ENCODE measurements around the gene CSRP1. TPM values are rescaled to one million over a fixed set of nuclear protein-coding genes. Genes with fewer than 3 reads are reported as not detected.

The CSRP1 gene
- total and polyA plus RNA-seq, 5 donors = 97.2 to 343 (median 121) TPM

DNA sequence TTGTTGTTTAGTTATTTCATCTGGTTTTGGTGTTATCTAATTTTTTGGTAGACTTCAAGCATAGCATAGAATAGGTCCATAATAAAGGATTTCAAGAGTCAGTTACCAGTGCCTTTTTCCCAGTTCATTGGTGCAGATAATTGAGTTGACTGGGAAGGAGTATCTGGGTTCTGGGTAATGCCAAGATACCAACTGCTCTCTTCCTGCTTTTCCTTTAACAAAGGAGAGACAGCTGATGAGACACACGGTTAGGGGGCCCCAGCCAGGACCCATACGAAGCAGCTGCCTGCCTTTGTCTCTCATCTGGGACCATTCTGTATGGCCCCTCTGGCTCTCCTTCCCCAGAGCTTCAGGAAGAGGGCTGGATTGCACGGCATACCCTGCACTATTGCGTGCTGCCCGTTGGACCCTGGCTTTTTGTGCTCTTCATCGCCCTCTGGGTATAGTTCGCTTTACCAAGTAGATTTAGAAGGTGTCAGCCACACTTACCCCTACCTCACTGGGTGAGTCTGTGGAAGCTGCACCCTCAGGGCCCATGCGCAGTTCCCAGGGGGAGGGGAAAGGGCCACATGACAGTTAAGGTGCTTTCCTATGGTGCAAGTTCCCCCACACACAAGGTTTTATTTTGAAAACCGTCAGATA, 39.0 kb upstream of the CSRP1 start:
- no peaks in the 10 kb centered on the region for H3K27me3 ChIP-seq (ENCODE audit: control insufficient read depth, insufficient read depth)
- peaks cover 5% of the 10 kb centered on the region for H3K4me1 ChIP-seq (ENCODE audit: control insufficient read depth, insufficient read depth, low read length)
- H3K27ac ChIP-seq (ENCODE audit: low read length) = no peak overlapping the region
- H3K9me3 ChIP-seq (ENCODE audit: control insufficient read depth, low read length) = no peaks in the 10 kb centered on the region
- intact Hi-C loops (cut with DNase I) = no loop called here
- ATAC-seq (no peak), DNase-seq (no peak)
- 61% methylated on average over 9 of the region's 9 CpGs for WGBS
- no peak overlapping the region for H3K4me3 ChIP-seq (ENCODE audit: low read length)

DNA sequence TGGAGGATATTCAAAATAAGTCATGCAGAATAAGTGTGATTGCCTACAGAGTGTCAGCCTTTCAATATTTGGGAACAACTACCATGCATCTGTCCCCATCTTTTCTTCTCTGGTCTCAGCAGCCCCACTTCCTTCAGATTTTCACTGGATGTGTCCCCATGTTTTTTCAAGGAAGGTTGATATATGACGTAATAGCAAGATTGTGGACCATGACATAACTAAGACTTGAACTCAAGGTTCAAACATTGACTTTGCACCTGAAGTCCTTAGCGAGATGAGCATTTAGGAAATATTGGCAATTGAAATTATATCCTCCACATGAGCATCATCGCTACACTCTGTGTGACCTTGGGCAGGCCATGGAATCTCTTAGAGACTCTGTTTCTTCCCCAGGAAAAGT, 37.8 kb upstream of the CSRP1 start:
- Histone ChIP-seq H3K9me3 (ENCODE audit: control insufficient read depth, low read length) (no peaks in the 10 kb centered on the region), H3K27ac (ENCODE audit: low read length) (no peak overlapping the region), H3K27me3 (ENCODE audit: control insufficient read depth, insufficient read depth) (no peaks in the 10 kb centered on the region), H3K4me1 (ENCODE audit: control insufficient read depth, insufficient read depth, low read length) (peaks cover 5% of the 10 kb centered on the region), H3K4me3 (ENCODE audit: low read length) (no peak overlapping the region)
- ATAC-seq (no peak), DNase-seq (no peak)
- 96% methylated on average over 3 of the region's 3 CpGs for WGBS
- intact Hi-C loops (cut with DNase I) = no loop called here

DNA sequence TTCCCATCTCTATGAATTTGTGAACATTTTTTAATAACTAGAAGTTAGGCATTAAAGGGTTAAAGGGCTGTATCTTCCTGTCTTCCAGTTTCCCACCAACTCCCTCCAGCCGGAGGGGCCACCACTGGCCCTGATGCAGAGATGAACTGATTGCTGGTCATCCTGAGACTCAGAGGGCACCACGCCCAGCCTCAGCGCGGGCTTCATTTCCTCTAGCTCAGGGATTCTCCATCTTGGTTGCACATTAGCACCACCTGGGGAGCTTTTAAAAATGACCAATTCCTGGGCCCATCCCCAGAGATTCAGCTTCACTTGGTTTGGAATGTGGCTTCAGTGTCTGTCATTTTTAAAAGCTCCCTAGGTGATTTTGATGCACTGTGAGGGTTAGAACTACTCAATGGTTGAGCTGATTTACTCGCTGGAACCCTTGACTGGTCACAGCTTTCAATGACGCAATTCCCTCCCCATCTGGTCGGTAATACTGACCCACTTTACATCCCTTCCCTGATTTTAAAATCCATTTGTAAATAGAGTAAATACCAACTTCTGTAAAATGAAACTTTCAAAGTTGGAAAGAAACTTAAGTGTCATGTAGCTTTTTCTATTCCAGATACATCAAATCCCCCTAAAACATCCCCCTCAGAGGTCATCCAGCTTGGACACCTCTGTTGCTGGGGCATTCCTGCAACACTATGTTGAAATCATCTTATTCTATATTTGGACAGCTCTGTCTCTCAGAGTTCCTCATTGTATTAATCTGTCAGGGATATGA, 37.1 kb upstream of the CSRP1 start:
- ATAC-seq = no peak
- H3K4me3 ChIP-seq (ENCODE audit: low read length) = no peak overlapping the region
- H3K27ac ChIP-seq (ENCODE audit: low read length) = no peak overlapping the region
- no peak for DNase-seq
- WGBS = 73% methylated on average over 7 of the region's 7 CpGs
- no peaks in the 10 kb centered on the region for H3K27me3 ChIP-seq (ENCODE audit: control insufficient read depth, insufficient read depth)
- intact Hi-C loops (cut with DNase I) = no loop called here
- H3K9me3 ChIP-seq (ENCODE audit: control insufficient read depth, low read length) = no peaks in the 10 kb centered on the region
- H3K4me1 ChIP-seq (ENCODE audit: control insufficient read depth, insufficient read depth, low read length) = peaks cover 5% of the 10 kb centered on the region

DNA sequence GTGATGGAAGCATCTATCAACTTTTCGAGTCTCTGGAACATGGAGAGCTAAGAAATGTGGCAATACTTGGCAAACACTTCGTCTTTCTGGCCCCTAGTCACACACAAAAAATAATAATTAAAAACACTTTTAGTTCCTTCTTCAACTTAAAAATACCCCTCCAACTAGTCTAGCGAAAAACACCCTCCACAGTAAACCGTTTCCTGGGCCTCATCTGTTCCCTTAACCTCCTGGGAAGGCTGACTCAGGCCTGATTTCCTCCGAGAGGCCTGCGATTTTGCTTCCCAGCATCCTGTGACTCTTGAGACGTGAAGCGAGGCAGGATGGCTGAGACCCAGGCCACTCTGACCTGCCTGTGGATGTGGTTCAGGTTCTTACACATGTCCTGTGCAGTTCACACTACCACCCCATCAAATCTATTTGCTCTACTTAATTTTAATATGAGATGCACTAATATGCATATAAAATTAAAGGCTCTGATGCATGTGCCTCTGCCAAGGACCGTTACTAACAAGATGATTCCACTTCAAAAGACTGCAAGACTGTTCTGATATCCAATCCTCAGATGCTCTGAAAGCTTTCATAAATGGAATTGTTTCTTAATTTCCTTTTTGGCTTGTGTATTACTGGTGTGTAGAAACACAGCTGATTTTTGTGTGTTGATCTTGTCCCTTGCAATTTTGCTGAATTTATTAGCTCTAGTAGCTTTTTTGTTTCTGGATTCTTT, 35.5 kb upstream of the CSRP1 start:
- no peak for ATAC-seq
- DNase-seq = no peak
- intact Hi-C loops (cut with DNase I) = no loop called here

DNA sequence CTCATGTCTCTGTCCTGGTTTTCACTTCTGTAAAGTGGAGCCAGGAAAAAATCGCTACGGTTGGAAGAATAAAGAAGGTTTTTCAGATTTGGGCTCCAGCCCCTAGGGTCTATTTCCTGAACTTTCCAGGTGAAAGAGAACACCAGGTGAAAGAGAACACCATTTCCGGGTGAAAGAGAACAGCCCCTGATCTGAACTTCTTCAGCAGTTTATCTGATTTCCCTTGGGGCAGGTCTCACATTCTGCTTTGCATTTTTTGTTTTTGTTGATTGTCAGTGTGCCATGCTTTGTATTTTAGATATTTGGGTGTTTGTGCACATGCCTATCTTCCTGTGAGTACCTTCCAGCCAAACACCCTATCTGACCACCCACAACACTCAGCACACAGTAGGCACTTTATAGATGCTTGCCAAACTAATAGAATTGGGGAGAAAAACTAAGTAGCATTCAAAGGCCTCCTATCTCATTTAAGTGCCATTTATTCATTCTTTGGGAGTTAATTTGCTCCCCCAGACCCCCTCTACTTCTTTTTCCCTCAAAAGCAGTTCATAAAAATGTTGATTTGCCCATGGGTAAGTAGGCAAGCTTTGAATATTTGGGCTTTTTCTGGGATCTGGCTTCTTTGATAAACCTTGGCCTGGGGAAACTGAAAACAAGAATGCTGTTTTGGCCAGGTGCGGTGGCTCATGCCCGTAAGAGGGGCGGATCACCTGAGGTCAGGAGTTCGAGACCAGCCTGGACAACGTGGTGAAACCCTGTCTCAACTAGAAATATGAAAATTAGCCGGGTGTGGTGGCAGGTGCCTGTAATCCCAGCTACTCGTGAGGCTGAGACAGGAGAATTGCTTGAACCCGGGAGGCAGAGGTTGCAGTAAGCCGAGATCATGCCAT, 34.2 kb upstream of the CSRP1 start:
- ATAC-seq (no peak), DNase-seq (no peak)
- Histone ChIP-seq H3K27me3 (ENCODE audit: control insufficient read depth, insufficient read depth) (no peaks in the 10 kb centered on the region), H3K4me3 (ENCODE audit: low read length) (peak overlapping the region; percentile 79), H3K27ac (ENCODE audit: low read length) (no peak overlapping the region), H3K9me3 (ENCODE audit: control insufficient read depth, low read length) (no peaks in the 10 kb centered on the region), H3K4me1 (ENCODE audit: control insufficient read depth, insufficient read depth, low read length) (peaks cover 11% of the 10 kb centered on the region)
- intact Hi-C loops (cut with DNase I) = no loop called here
- WGBS = 85% methylated on average over 12 of the region's 12 CpGs

More for the DNA sequence above, 35.5 kb upstream of the CSRP1 start:
- Histone ChIP-seq H3K27ac (ENCODE audit: low read length) (peak overlapping the region; percentile 79), H3K4me3 (ENCODE audit: low read length) (no peak overlapping the region), H3K4me1 (ENCODE audit: control insufficient read depth, insufficient read depth, low read length) (peaks cover 11% of the 10 kb centered on the region), H3K9me3 (ENCODE audit: control insufficient read depth, low read length) (no peaks in the 10 kb centered on the region), H3K27me3 (ENCODE audit: control insufficient read depth, insufficient read depth) (no peaks in the 10 kb centered on the region)
- WGBS = 38% methylated on average over 9 of the region's 9 CpGs

DNA sequence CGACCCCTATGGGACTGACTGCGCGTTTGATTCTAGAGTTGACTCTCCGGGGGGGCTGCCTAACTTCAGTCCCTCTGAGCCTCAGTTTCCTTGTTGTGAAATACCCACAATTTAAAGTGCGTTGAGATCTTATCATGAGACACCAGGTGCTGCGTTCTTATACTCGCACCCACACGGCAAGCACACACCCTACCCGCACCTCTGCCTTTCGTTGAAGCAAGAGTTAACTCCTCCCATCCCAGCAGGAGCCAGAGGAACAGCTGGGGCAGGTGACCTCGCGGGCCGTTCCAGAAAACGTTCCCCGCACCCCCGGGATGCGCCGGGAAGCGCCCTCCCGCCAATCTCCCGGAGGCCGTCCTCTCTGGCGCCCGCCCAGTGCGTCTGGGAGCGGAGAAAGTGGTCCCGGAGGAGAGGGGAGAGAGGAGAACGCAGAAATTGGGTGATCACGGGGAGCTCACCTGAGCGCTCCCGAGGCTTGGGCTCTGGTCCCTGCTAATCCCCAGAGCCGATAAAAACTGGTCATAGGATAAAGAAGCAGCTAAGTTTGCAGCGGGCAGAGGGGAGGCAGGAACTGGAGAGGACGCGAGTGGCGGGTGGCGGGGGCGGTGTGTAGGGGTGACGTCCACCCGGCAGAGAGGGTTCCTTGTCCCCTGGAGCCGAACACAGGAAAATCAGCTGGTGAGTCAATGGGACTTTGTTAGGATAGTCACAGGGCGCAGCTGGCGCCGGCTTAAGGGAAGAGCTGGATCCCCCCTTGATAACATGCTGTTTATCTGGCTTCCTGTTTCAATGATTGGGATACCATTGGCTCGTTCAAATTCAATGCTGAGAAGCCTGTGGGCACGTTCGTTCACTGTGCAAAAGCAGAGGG, 32.9 kb upstream of the CSRP1 start:
- H3K4me1 ChIP-seq (ENCODE audit: control insufficient read depth, insufficient read depth, low read length) = peaks cover 11% of the 10 kb centered on the region
- 2% methylated on average over 47 of the region's 47 CpGs for WGBS
- peak overlapping the region; percentile 87 for H3K27ac ChIP-seq (ENCODE audit: low read length)
- DNase-seq = peak; percentile 71 to 84 (median 81)
- intact Hi-C loops (cut with DNase I) = loop anchor here in 1 of 4 donors (10.0 kb wide), 1 partner anchor 265 kb away; no protein-coding TSS in a partner anchor
- H3K4me3 ChIP-seq (ENCODE audit: low read length) = peak overlapping the region; percentile 79
- H3K27me3 ChIP-seq (ENCODE audit: control insufficient read depth, insufficient read depth) = no peaks in the 10 kb centered on the region
- peak; percentile 47 to 66 for ATAC-seq
- no peaks in the 10 kb centered on the region for H3K9me3 ChIP-seq (ENCODE audit: control insufficient read depth, low read length)

DNA sequence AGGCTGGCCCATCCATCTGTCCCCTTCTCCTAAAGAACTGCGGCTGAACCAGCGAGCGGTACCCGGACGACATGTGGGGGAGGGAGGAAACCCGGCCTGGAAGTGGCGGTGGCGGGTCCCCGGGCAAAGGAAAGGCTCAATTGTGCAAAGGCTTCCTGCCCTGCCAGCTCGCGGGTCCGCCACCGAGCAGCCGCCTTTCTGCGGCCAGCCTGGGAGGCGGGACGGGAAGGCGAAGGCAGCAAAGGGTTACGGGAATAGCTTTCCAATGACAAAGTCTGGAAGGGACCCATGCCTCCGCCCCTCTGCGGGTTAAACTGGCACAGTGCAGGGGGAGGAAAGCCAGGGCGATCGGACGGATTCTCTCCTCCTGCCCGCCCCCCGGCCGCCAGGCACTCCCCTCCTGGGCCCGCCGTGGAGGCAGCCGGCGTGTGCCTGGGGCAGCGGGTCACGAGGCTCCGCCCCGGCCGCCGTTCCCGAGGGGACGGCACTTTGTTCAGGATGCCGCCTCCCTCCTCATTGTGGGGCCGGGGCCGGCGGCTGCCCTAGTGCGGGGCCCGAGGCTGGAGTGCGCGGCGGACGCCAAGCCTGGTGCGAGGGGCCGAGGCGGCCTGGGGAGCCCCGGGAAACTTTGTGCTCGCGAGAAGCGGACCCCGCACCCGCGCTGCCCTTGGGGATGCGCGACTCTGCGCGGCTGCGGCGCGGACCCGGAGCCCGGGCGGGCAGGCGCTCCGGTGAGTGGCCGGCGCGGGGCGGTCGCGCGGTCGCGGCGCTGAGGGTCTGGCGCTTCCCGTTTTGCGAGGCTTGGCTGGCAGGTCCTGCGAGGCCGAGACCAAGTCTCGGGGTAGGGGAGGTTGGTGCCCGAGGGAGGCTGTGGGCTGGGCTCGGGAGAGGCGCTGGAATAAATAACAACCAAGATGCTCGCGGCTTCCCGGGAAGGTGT, 32.0 kb upstream of the CSRP1 start, which contains the start of gene NAV1:
Gene NAV1, plus strand, starts transcription at position 516 of the 940 bp plus-strand sequence. CDS start 83,758 bp downstream, outside the sequence.
- peak within 1 kb of the TSS; percentile 87 for H3K27ac ChIP-seq (ENCODE audit: low read length)
- ATAC-seq = peak; percentile 81 to 82
- intact Hi-C loops (cut with DNase I) = loop anchor here in 1 of 4 donors (10.0 kb wide), 1 partner anchor 266 kb away; no protein-coding TSS in a partner anchor
- DNase-seq = peak; percentile 84 to 92 (median 89)
- peaks cover 9% of the 10 kb centered on the region for H3K4me1 ChIP-seq (ENCODE audit: control insufficient read depth, insufficient read depth, low read length)
- no peaks in the 10 kb centered on the region for H3K27me3 ChIP-seq (ENCODE audit: control insufficient read depth, insufficient read depth)
- WGBS = 1% methylated on average over 93 of the region's 93 CpGs
- H3K9me3 ChIP-seq (ENCODE audit: control insufficient read depth, low read length) = no peaks in the 10 kb centered on the region
- peak within 1 kb of the TSS; percentile 79 for H3K4me3 ChIP-seq (ENCODE audit: low read length)

DNA sequence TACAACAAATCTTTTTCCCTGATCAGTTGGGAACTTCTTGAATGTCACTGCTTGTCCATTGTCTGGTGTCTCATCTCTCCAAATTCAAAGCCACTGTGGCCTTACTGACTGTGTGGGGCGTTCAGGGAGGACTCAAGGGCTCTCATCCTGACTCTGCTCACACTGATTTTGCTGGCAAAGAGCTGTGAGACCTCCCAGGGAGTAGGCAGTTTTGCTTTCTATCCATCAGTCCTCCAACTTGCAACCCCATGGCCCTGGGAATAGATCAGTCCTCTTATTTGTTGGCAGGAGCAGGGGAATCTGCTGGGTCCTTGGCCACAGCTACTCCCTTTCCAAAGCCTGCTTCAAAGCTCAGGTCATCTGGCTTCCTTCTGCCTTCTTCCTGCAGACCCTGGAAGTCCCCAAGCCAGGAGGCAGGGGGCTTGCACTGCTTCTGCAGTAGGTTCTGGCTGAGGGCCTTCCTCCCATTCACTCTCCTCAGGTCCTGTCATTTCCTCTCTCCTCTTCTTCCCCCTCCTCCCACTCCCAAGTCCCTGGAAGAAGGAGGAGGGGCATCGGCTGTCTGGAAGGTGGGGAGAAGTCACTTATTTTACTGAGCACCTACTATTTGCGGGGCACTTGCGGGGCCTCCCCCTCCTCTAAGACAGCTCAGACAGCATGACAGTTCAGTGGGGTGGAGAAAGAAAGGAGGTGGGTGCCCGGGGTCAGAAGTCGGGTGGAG, 31.1 kb upstream of the CSRP1 start:
- peak overlapping the region; percentile 40 for H3K27ac ChIP-seq (ENCODE audit: low read length)
- peak overlapping the region; percentile 79 for H3K4me3 ChIP-seq (ENCODE audit: low read length)
- H3K9me3 ChIP-seq (ENCODE audit: control insufficient read depth, low read length) = no peaks in the 10 kb centered on the region
- ATAC-seq = peak in 1 of 2 donors; percentile 3
- H3K4me1 ChIP-seq (ENCODE audit: control insufficient read depth, insufficient read depth, low read length) = peaks cover 9% of the 10 kb centered on the region
- intact Hi-C loops (cut with DNase I) = loop anchor here in 1 of 4 donors (10.0 kb wide), 1 partner anchor 267 kb away; no protein-coding TSS in a partner anchor
- no peaks in the 10 kb centered on the region for H3K27me3 ChIP-seq (ENCODE audit: control insufficient read depth, insufficient read depth)
- DNase-seq = no peak
- WGBS = 33% methylated on average over 6 of the region's 6 CpGs

Measured in right cardiac atrium (tissue), 5 donors.